Heart left ventricle (tissue), 13 donors: ENCODE measurements around the gene HOGA1.

ENCODE experiments used
- POLR2A ChIP-seq, 2 donors: fragments of 450-650 bp; IDR thresholded peaks; one replicate each; pipeline ENCODE4 v1.6.1; 2017; ENCODE audit warnings: antibody characterized with exemption in 2 of 2, mild to moderate bottlenecking in 2 of 2, moderate library complexity in 2 of 2
- TF ChIP-seq, protein P1 (sequence below), 12 donors: fragments of 200-600 bp; sonication (generic) in 4 of 12; IDR thresholded peaks; one replicate each; pipeline versions ENCODE4 v1.5.0 to v1.8.0; 2018 to 2022; ENCODE audit warnings: antibody characterized with exemption in 12 of 12, mild to moderate bottlenecking in 5 of 12
- donor health status: ischemic (EF 13 %, LVEDD 7.1; RV severe dilation, severe dysfunction).
- donor health status: DM: no; HTN: yes; CAD: no.
- donor health status: DM: no; HTN: no; CAD: no.
- donor health status: ischemic (EF 25% LVEDD 6.9; RV normal size, moderate dysfunction).
- donor health status: ischemic (EF 25% LVEDD 5.7; RV mildly dilated, moderate dysfunction).
- donor health status: ischemic (EF 35%, LVEDD 5.7; RV mildly dilated, moderate dysfunction).
- donor health status: nonischemic (EF 11% LVEDD 7.7; RV severe dilation, severe dysfunction).
- donor health status: DM: yes; HTN: yes; CAD: no.
- donor health status: PGD.
- donor health status: ischemic (EF 29% LVEDD 5.4; RV normal size, mild dysfunction).
- donor health status: nonischemic (EF 23%, LVEDD 6.1; RV moderate dilation, normal function).

- TF ChIP-seq, protein P1, sequence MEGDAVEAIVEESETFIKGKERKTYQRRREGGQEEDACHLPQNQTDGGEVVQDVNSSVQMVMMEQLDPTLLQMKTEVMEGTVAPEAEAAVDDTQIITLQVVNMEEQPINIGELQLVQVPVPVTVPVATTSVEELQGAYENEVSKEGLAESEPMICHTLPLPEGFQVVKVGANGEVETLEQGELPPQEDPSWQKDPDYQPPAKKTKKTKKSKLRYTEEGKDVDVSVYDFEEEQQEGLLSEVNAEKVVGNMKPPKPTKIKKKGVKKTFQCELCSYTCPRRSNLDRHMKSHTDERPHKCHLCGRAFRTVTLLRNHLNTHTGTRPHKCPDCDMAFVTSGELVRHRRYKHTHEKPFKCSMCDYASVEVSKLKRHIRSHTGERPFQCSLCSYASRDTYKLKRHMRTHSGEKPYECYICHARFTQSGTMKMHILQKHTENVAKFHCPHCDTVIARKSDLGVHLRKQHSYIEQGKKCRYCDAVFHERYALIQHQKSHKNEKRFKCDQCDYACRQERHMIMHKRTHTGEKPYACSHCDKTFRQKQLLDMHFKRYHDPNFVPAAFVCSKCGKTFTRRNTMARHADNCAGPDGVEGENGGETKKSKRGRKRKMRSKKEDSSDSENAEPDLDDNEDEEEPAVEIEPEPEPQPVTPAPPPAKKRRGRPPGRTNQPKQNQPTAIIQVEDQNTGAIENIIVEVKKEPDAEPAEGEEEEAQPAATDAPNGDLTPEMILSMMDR (IDR thresholded peaks at IDR 0.05) = no peak
- TF ChIP-seq POLR2A (IDR thresholded peaks at IDR 0.05) = no peak
These were observed 45.8 kb upstream of the HOGA1 start for GRCh38 chr10:97538411-97538810.
